ENCODE results near the gene CREB3L2.

Gene CREB3L2

DNA sequence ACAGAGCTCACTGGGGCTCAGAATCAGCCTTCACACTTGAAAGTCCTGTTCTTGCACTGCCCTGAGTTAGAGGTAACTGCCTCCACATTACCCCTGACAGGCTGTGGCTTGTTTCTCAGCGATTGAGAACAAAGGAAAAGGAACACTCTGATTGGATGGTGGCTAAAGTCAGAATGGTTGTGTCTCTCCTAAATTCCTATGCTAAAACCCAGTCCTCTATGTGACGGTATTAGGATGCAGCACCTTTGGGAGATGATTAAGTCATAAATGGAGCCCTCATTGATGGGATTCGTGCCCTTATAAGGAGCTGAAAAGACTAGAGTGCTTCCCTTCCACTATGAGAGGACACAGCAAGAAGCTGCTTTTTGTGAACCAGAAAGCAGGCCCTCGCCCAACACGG, 116.2 kb downstream of the CREB3L2 start:
- no peak for DNase-seq
- Mint-ChIP-seq H3K4me3 (no peak overlapping the region), H3K27ac (peak overlapping the region in 1 of 2 donors; percentile 48), H3K4me1 (peaks cover 42% of the 10 kb centered on the region), H3K27me3 (no peaks in the 10 kb centered on the region), H3K9me3 (no peaks in the 10 kb centered on the region)
- ATAC-seq, result no peak

GRCh38 chr7:137882806-137883205, 119.1 kb downstream of the CREB3L2 start:
- DNase-seq, result no peak

DNA sequence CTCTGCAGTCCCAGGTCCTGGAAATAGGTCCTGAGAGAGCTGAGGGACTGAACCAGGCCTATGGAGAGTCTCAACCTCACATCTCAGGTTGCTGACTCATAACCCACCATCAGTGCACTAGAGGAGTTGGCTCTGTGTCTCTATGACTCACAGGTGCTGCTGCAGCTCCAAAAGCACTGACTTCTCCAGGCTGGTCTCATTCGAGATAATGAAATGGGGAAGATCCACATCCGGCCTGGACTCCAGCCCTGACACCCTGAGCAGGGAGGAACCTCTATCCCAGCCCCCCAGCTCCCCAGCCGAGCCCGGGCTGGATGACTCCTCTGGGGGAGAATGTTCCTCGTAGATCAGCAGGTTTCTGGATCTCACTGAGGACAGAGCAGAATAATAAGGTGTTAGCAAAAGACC, 119.6 kb downstream of the CREB3L2 start:
- Mint-ChIP-seq H3K27me3 (no peaks in the 10 kb centered on the region), H3K9me3 (no peaks in the 10 kb centered on the region), H3K4me1 (peaks cover 51% of the 10 kb centered on the region), H3K4me3 (no peak overlapping the region), H3K27ac (peak overlapping the region; percentile 72)
- ATAC-seq (peak; percentile 96), DNase-seq (peak; percentile 30 to 68)

More at GRCh38 chr7:137882806-137883205, 119.1 kb downstream of the CREB3L2 start:
- no peak overlapping the region for H3K4me3 Mint-ChIP-seq
- no peak overlapping the region for H3K27ac Mint-ChIP-seq
- no peaks in the 10 kb centered on the region for H3K9me3 Mint-ChIP-seq
- no peaks in the 10 kb centered on the region for H3K27me3 Mint-ChIP-seq
- no peak for ATAC-seq
- H3K4me1 Mint-ChIP-seq, result peaks cover 52% of the 10 kb centered on the region

DNA sequence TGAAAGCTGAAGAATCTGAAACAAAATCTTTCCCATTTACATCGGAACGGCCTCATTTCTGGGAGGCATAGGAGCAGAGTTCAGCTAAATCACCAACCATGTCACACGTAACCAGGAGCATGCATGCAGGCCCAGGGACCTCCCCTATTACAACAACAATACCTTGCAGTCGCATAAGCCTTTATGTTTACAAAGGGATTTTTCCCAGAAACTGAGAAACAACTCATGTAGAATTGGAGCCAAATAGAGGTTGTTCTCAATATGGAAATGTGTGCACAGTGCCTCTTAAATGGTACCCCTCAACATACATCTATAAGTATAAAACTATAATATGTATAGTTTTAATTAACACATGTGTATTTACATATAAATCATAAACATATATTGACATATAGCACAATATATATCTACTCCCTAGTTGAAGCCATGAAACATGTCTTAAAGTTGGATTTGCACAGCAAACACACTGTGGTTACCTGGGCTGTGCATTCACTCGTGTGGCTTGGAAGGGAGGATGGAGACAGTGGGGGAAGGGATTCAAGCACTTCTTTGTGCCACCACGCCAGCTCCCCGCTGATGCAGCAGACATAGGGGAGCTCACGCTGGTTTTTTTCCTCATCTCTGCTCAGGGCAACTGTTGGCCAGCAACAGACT, 120.2 kb downstream of the CREB3L2 start:
- Mint-ChIP-seq H3K4me1 (peaks cover 47% of the 10 kb centered on the region), H3K27me3 (no peaks in the 10 kb centered on the region), H3K4me3 (no peak overlapping the region), H3K27ac (peak overlapping the region in 1 of 2 donors; percentile 72), H3K9me3 (no peaks in the 10 kb centered on the region)
- DNase-seq (no peak), ATAC-seq (peak; percentile 61)

DNA sequence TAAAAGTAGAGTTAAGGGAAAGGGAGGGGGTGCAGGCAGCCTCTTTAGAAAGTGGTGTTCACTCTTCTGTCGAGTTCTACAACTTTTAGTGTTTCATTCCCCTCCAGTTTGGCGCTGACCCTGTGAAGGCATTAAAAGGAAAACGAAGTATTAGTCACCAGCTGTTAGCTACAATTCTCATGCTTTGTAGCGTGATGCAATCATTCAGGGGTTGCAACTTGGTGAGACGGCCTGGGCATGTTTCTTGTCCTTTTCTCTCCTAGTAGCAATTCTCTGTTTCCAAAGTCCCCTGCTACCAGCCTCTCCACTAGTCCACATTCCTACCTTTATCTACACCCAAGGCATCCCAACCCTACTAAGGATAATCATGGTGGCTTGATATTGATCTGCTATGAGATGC, 121.5 kb downstream of the CREB3L2 start:
- Mint-ChIP-seq H3K4me3 (no peak overlapping the region), H3K27ac (peak overlapping the region; percentile 12 to 92), H3K9me3 (no peaks in the 10 kb centered on the region), H3K4me1 (peaks cover 38% of the 10 kb centered on the region), H3K27me3 (no peaks in the 10 kb centered on the region)
- DNase-seq (peak in 1 of 2 donors; percentile 18), ATAC-seq (no peak)

- peak overlapping the region; percentile 46 to 65 for H3K4me3 Mint-ChIP-seq
- H3K4me1 Mint-ChIP-seq, result peaks cover 40% of the 10 kb centered on the region
- peak; percentile 21 to 71 for DNase-seq
- peak overlapping the region; percentile 92 to 97 for H3K27ac Mint-ChIP-seq
- H3K27me3 Mint-ChIP-seq, result no peaks in the 10 kb centered on the region
- ATAC-seq, result peak; percentile 83
- no peaks in the 10 kb centered on the region for H3K9me3 Mint-ChIP-seq
These were observed 122.3 kb downstream of the CREB3L2 start for GRCh38 chr7:137879357-137880158.

- Mint-ChIP-seq H3K9me3 (no peaks in the 10 kb centered on the region), H3K27ac (peak overlapping the region in 1 of 2 donors; percentile 50), H3K27me3 (no peaks in the 10 kb centered on the region), H3K4me1 (peaks cover 48% of the 10 kb centered on the region), H3K4me3 (no peak overlapping the region)
- DNase-seq, result no peak
- ATAC-seq, result no peak
These were observed 123.4 kb downstream of the CREB3L2 start for GRCh38 chr7:137878333-137878961.

- no peak for ATAC-seq
- Mint-ChIP-seq H3K27me3 (no peaks in the 10 kb centered on the region), H3K9me3 (no peaks in the 10 kb centered on the region), H3K27ac (no peak overlapping the region), H3K4me3 (no peak overlapping the region), H3K4me1 (peaks cover 47% of the 10 kb centered on the region)
- DNase-seq, result no peak
These were observed 124.7 kb downstream of the CREB3L2 start for GRCh38 chr7:137877027-137877675.

GRCh38 chr7:137875746-137876145, 126.1 kb downstream of the CREB3L2 start:
- no peak for DNase-seq
- peaks cover 48% of the 10 kb centered on the region for H3K4me1 Mint-ChIP-seq
- no peaks in the 10 kb centered on the region for H3K27me3 Mint-ChIP-seq
- no peak overlapping the region for H3K27ac Mint-ChIP-seq
- H3K9me3 Mint-ChIP-seq, result peaks cover 0 to 5% of the 10 kb centered on the region in 2 donors
- ATAC-seq, result no peak
- H3K4me3 Mint-ChIP-seq, result no peak overlapping the region

DNA sequence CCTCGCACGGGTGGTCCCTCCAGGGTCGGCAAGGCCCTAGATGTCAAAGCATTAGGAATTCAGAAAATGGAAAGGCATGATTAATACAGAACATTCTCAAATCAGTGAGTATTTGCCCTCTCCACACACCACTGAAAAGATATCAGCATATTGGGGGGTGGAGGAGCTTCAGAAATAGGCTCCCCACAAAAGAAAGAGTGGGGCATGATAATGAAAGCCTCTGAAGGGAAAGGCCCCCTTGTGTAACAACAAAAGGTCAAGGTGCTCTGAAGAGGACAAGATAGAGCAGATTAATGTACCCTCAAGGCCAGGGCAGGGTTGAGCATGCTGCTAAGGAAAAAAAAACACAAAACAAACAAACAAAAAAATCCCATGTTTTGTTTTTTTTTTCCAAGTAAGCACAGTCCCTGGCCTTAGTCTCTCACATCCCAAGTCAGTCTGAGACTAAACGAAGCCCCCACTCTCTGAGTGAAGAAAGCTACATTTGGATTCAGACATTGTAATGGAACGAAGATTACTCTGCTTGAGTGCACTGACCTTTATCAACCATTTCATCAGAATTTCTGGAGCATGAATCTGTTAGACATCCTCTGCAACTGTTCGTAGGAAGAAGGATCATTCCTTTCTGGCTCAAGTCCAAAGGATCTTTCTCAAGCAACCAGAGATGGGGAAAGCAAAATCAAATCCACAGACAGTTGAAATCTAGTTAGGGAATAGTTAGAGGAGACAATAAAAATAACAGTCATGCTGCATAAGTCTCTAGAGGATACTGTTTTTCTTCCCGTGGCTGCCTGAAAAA, 127.7 kb downstream of the CREB3L2 start:
- H3K27me3 Mint-ChIP-seq, result no peaks in the 10 kb centered on the region
- H3K9me3 Mint-ChIP-seq, result peaks cover 7 to 11% of the 10 kb centered on the region in 2 donors
- peaks cover 38% of the 10 kb centered on the region for H3K4me1 Mint-ChIP-seq
- peak overlapping the region; percentile 23 to 37 for H3K4me3 Mint-ChIP-seq
- H3K27ac Mint-ChIP-seq, result peak overlapping the region; percentile 93 to 94
- DNase-seq, result no peak
- peak; percentile 68 for ATAC-seq

GRCh38 chr7:137873524-137873923, 128.4 kb downstream of the CREB3L2 start:
- Mint-ChIP-seq H3K27ac (peak overlapping the region; percentile 93 to 94), H3K9me3 (peaks cover 7 to 11% of the 10 kb centered on the region in 2 donors), H3K4me1 (peaks cover 31% of the 10 kb centered on the region), H3K4me3 (peak overlapping the region; percentile 23 to 37), H3K27me3 (no peaks in the 10 kb centered on the region)
- ATAC-seq (peak; percentile 94), DNase-seq (peak; percentile 20 to 78)

GRCh38 chr7:137871170-137871915, 130.5 kb downstream of the CREB3L2 start:
- ATAC-seq (no peak), DNase-seq (no peak)
- H3K27me3 Mint-ChIP-seq, result no peaks in the 10 kb centered on the region
- H3K4me3 Mint-ChIP-seq, result peak overlapping the region in 1 of 2 donors; percentile 20
- H3K4me1 Mint-ChIP-seq, result peaks cover 26% of the 10 kb centered on the region
- peaks cover 11% of the 10 kb centered on the region in 2 donors for H3K9me3 Mint-ChIP-seq
- peak overlapping the region; percentile 88 to 91 for H3K27ac Mint-ChIP-seq

DNA sequence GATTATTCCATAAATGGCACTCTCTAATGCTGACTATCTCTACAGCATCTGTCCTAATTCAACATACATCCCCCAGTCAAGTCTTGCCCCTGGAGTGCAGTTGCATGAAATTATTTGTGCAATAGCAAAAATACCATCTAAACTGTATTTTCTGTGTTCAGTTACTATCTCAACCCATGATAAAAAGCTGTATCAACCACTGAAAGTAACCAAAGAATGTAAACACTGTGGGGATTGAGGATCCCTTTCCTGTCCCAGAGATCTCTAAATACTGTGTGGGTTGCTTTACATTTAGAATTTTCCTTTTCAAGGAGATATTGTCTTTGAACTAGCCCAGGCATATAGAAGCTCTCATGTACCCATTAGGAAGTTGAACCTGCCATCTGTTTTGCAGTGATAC, 131.2 kb downstream of the CREB3L2 start:
- Mint-ChIP-seq H3K4me3 (peak overlapping the region in 1 of 2 donors; percentile 19), H3K9me3 (peaks cover 12 to 16% of the 10 kb centered on the region in 2 donors), H3K27ac (peak overlapping the region in 1 of 2 donors; percentile 27), H3K27me3 (no peaks in the 10 kb centered on the region), H3K4me1 (peaks cover 26% of the 10 kb centered on the region)
- DNase-seq (no peak), ATAC-seq (no peak)

DNA sequence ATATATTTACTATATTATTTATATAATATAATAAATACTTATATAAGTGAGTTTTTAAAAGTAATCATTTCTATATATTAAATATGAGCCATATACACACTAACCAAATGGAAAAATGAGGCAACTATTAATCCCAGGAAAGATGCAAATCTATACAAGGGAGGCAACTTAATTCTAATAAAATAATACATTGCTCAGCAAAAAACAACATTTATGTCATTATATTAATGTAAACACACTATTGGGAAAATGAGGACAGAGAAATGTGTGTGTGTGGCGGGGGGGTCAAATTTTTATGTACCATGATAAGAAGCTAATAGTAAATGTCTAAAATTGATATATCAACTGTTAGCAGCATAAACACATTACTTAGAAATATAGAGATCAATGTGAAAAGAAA, 131.8 kb downstream of the CREB3L2 start:
- Mint-ChIP-seq H3K4me3 (no peak overlapping the region), H3K27ac (no peak overlapping the region), H3K27me3 (no peaks in the 10 kb centered on the region), H3K4me1 (peaks cover 26% of the 10 kb centered on the region), H3K9me3 (peaks cover 18 to 22% of the 10 kb centered on the region in 2 donors)
- DNase-seq, result no peak
- ATAC-seq, result no peak
